Activated naive CD8-positive, alpha-beta T cell treated with anti-CD3 and anti-CD28 coated beads for 36 hours (primary cell): ENCODE data around the gene VIPR1. TPM values are rescaled to one million over a fixed set of nuclear protein-coding genes. Genes with fewer than 3 reads are reported as not detected.
A peak's percentile ranks its signal among the peaks of the same experiment; 100 is the strongest.

Experiments
- DNase-seq: peaks from one replicate; pipeline ENCODE4 v3.0.0; 2021
- H3K27ac Mint-ChIP-seq: one replicate; pipeline ENCODE4 v1.8.0; 2022; ENCODE audit warnings: mild to moderate bottlenecking, moderate library complexity, mixed read lengths
- H3K27me3 Mint-ChIP-seq: one replicate; pipeline ENCODE4 v1.8.0; 2022; ENCODE audit warnings: mild to moderate bottlenecking, mixed read lengths
- H3K36me3 Mint-ChIP-seq: one replicate; pipeline ENCODE4 v1.8.0; 2021; ENCODE audit warnings: mild to moderate bottlenecking, mixed read lengths
- H3K4me1 Mint-ChIP-seq: one replicate; pipeline ENCODE4 v1.8.0; 2021; ENCODE audit warnings: mixed read lengths
- H3K4me3 Mint-ChIP-seq: one replicate; pipeline ENCODE4 v1.8.0; 2022; ENCODE audit warnings: mild to moderate bottlenecking, moderate library complexity, mixed read lengths
- H3K9me3 Mint-ChIP-seq: one replicate; pipeline ENCODE4 v1.8.0; 2022; ENCODE audit warnings: mixed read lengths
- total RNA-seq, 2 experiments: library from RNA; stranded (reverse); gene quantifications; one replicate each; pipeline ENCODE4 v1.2.3, GENCODE V29; 2021

The VIPR1 gene
- total RNA-seq, 2 experiments from 2014 or later: 6.0 to 6.6 TPM

DNA sequence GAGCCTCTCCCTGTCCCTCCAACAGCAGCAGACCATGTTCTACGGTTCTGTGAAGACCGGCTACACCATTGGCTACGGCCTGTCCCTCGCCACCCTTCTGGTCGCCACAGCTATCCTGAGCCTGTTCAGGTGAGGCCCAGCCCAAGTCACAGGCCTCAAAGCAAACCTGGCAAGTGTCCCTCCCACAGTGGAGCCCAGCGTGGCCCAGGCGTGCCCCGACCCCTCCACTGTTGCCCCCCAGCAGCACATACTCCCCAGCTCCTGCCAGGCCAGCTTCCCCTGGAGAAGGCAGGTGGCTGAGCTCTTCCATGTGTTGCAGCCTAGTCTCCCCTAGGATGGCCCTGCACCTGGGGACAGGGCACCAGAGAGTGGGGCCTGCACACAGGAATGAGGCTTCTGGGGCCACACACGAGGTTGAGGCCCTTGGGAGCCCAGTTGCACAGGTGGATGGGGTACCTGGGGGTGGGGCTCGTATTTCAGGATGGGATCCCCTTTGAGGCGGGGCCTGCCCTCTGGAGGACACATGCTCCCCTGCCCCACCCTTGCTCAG lies 25.0 kb downstream of the VIPR1 start:
- H3K9me3 Mint-ChIP-seq: no peaks in the 10 kb centered on the region
- no peak overlapping the region for H3K4me3 Mint-ChIP-seq
- peak overlapping the region; percentile 80 for H3K27ac Mint-ChIP-seq
- peaks cover 18% of the 10 kb centered on the region for H3K36me3 Mint-ChIP-seq
- DNase-seq: no peak
- peaks cover 42% of the 10 kb centered on the region for H3K4me1 Mint-ChIP-seq
- no peaks in the 10 kb centered on the region for H3K27me3 Mint-ChIP-seq

DNA sequence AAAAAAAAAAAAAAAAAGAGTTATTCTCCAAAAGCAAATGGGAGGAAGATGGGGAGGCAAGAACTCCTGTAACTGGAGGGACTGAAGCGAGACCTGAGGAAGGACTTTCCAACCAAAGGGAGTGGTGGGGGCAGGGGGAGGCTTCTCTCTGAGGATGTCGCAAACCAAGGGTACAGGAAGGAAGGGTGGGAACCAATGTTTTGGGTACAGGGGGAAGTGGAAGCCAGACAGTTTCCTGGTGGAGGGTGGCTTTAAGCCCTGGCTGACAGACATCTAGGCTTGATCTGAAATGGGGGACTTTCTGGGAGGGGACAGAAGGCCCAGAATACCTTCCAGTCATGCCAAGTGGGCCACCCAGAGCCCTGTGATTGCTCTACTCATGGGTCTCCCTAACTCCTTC lies 27.0 kb downstream of the VIPR1 start:
- Mint-ChIP-seq H3K36me3 (peaks cover 15% of the 10 kb centered on the region), H3K4me3 (no peak overlapping the region), H3K27me3 (no peaks in the 10 kb centered on the region), H3K27ac (peak overlapping the region; percentile 25), H3K9me3 (no peaks in the 10 kb centered on the region), H3K4me1 (peaks cover 52% of the 10 kb centered on the region)
- DNase-seq: no peak

DNA sequence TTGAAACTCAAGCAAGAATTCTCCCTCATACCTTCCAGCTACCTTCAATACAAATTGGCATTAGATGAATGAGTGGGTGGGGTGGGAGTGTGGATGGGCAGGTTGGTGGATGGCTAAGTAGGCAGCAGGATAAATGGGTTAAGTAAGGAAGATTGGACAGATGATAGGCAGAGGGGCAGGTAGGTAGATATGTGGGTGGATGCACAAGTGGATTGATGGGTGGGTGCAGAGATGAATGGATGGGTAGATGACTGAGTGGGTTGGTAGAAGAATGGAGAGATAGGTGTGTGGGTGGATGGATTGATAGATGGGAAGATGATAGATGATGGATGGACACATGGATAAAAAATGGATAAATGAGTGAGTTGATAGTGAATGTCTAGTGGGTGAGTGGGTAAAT lies 27.6 kb downstream of the VIPR1 start:
- Mint-ChIP-seq H3K27ac (no peak overlapping the region), H3K4me3 (no peak overlapping the region), H3K36me3 (peaks cover 15% of the 10 kb centered on the region), H3K4me1 (peaks cover 52% of the 10 kb centered on the region), H3K27me3 (no peaks in the 10 kb centered on the region), H3K9me3 (no peaks in the 10 kb centered on the region)
- no peak for DNase-seq

DNA sequence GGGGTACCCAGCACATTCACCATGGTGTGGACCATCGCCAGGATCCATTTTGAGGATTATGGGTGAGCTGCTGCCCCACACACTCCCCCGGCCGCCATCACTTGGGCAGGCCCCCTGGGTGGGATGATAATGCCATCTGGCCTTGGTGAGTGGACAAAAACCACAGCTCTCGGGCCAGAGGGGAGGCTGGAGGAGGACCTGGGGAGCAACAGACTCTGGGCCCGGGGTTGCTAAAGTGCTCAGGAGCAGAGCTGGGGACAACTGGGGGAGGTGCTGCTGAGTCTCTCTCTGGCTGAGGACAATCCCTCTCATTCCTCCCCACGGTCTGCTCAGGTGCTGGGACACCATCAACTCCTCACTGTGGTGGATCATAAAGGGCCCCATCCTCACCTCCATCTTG lies 29.0 kb downstream of the VIPR1 start:
- Mint-ChIP-seq H3K27ac (no peak overlapping the region), H3K36me3 (peaks cover 15% of the 10 kb centered on the region), H3K4me3 (no peak overlapping the region), H3K9me3 (no peaks in the 10 kb centered on the region), H3K4me1 (peaks cover 48% of the 10 kb centered on the region), H3K27me3 (no peaks in the 10 kb centered on the region)
- DNase-seq: no peak

DNA sequence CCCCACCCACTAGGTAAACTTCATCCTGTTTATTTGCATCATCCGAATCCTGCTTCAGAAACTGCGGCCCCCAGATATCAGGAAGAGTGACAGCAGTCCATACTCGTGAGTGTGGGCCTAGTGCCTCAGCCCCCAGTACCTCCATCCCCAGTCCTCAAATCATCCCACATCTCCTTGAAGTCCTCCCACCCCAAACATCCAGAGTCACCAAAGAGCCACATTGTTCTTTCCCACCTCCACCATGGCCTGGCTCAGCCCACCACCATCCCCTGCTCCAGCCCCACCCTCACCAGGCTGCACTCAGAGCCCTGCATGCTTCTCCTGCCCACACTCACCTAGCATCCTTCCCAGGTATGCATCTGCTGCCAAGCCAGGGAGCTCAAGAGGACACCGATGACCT lies 29.8 kb downstream of the VIPR1 start:
- Mint-ChIP-seq H3K4me1 (peaks cover 44% of the 10 kb centered on the region), H3K27me3 (no peaks in the 10 kb centered on the region), H3K27ac (no peak overlapping the region), H3K36me3 (peaks cover 11% of the 10 kb centered on the region), H3K4me3 (no peak overlapping the region), H3K9me3 (no peaks in the 10 kb centered on the region)
- no peak for DNase-seq

DNA sequence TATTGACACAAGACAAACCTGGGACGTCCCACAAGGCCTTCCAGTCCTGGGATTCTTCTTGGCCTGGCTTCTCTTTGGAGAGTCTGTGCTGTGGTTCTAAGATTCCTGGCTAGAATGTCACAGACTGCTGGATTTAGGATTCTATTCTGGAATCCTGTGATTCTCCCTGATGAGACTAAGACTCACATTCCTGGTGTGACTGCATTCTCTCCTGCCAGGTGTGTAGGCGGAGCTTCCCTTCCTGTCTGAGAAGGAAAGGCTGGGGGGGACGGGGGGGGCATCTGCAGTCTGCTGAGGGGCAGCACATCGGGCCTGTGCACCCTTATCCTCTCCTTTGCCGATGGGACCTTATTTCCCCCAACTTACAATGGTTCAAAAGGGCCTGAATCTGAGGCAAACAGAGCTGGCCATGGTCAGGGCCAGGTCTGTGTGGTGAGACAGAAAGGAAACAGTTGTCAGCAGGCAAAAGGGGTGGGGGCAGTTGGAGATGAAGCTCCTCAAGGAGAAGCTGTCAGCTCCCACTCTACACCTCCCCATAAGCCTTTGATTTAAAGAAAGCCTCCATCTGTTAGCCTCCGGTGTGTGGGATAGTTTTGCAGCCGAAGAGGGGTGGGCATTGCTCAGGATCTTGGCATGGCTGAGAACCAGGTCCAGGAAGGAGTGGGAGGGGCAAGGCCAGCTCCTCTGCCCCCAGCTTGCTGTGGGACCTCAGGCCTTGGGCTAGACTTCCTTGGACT lies 30.9 kb downstream of the VIPR1 start:
- Mint-ChIP-seq H3K36me3 (peaks cover 9% of the 10 kb centered on the region), H3K27me3 (no peaks in the 10 kb centered on the region), H3K27ac (no peak overlapping the region), H3K4me1 (peaks cover 40% of the 10 kb centered on the region), H3K9me3 (no peaks in the 10 kb centered on the region), H3K4me3 (no peak overlapping the region)
- DNase-seq: no peak

DNA sequence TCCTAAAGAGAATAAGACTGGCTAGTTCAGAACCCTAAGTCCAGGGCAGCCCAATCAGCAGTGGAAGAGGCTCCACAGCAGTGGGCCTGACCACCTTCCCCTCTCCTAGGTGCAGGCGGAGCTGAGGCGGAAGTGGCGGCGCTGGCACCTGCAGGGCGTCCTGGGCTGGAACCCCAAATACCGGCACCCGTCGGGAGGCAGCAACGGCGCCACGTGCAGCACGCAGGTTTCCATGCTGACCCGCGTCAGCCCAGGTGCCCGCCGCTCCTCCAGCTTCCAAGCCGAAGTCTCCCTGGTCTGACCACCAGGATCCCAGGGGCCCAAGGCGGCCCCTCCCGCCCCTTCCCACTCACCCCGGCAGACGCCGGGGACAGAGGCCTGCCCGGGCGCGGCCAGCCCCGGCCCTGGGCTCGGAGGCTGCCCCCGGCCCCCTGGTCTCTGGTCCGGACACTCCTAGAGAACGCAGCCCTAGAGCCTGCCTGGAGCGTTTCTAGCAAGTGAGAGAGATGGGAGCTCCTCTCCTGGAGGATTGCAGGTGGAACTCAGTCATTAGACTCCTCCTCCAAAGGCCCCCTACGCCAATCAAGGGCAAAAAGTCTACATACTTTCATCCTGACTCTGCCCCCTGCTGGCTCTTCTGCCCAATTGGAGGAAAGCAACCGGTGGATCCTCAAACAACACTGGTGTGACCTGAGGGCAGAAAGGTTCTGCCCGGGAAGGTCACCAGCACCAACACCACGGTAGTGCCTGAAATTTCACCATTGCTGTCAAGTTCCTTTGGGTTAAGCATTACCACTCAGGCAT lies 33.7 kb downstream of the VIPR1 start:
- Mint-ChIP-seq H3K9me3 (no peaks in the 10 kb centered on the region), H3K4me1 (peaks cover 22% of the 10 kb centered on the region), H3K27ac (no peak overlapping the region), H3K4me3 (no peak overlapping the region), H3K36me3 (peaks cover 4% of the 10 kb centered on the region), H3K27me3 (no peaks in the 10 kb centered on the region)
- peak; percentile 35 for DNase-seq

DNA sequence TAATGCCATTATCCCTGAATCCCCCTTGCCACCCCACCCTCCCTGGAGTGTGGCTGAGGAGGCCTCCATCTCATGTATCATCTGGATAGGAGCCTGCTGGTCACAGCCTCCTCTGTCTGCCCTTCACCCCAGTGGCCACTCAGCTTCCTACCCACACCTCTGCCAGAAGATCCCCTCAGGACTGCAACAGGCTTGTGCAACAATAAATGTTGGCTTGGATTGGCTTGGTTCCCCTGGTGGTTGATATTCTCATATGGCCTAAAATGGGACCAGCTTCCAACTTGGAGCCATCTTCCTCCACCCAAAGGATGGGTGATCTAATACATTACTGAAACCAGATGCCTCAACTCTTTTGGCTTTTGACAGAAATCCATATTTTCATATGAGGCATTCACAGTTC lies 34.9 kb downstream of the VIPR1 start:
- no peaks in the 10 kb centered on the region for H3K27me3 Mint-ChIP-seq
- peaks cover 14% of the 10 kb centered on the region for H3K4me1 Mint-ChIP-seq
- no peaks in the 10 kb centered on the region for H3K9me3 Mint-ChIP-seq
- H3K27ac Mint-ChIP-seq: peak overlapping the region; percentile 11
- H3K4me3 Mint-ChIP-seq: no peak overlapping the region
- DNase-seq: no peak
- peaks cover 1% of the 10 kb centered on the region for H3K36me3 Mint-ChIP-seq

DNA sequence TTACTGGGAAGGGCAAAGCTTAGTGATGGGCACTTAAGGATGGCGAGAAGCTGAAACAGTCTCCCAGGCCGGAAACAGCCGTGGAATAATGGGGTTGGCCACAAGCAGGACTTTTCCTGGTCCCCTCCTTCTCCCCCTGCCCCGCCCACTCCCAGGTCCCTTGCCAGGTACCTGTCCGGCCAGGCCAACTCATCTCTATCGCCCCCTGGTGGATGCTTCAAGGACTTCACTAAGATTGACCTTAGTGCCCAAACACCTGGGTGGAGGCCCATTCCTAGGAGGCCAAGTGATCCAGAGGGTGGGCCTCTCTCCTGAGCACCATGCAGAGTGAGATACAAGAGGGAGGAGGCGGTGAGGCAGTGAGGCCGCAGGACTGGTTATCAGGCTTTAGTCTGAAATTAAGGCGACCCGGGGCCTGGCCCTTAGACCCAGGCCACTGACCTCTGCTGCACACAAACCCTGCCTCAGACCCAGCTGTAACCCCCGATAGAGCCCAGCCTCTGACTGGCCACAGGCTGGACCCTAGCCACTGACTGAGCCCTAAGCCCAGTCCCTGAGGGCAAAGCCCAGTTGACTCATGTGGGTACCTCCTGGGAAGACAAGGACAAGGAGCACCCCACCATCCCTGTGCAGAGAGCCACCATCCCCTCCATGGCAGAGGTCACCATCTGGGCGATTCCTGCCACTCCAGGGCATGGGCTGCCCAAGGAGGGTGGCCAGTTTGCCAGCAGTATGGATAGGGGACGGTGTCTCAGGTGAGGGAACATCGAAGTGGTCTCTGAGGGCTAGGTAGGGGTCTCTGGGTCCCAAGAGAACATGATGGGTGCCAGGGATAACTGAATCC lies 37.6 kb downstream of the VIPR1 start:
- peak; percentile 63 for DNase-seq
- H3K9me3 Mint-ChIP-seq: no peaks in the 10 kb centered on the region
- no peak overlapping the region for H3K27ac Mint-ChIP-seq
- no peaks in the 10 kb centered on the region for H3K36me3 Mint-ChIP-seq
- H3K27me3 Mint-ChIP-seq: no peaks in the 10 kb centered on the region
- H3K4me3 Mint-ChIP-seq: no peak overlapping the region
- peaks cover 4% of the 10 kb centered on the region for H3K4me1 Mint-ChIP-seq

DNA sequence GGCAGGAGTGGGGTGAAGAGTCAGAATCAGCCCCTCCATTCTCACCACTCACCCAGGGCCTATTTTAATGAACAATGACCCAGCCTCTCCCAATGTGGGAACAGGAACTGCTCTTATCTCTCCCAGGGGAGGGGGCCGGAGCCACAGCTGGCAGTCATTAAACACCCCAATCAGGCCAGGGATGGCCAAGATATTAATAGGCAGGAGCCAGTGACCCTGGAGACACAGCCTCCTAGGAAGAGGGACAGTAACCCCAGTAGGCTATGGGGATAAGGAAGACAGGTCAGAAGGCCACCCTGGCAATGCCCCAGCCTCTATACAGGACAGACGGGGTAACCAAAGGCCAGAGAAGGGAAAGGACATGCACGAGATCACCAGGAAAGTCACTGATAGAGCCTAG lies 38.6 kb downstream of the VIPR1 start:
- H3K27ac Mint-ChIP-seq: no peak overlapping the region
- DNase-seq: no peak
- no peaks in the 10 kb centered on the region for H3K9me3 Mint-ChIP-seq
- H3K4me3 Mint-ChIP-seq: no peak overlapping the region
- H3K36me3 Mint-ChIP-seq: no peaks in the 10 kb centered on the region
- H3K4me1 Mint-ChIP-seq: peaks cover 4% of the 10 kb centered on the region
- no peaks in the 10 kb centered on the region for H3K27me3 Mint-ChIP-seq

DNA sequence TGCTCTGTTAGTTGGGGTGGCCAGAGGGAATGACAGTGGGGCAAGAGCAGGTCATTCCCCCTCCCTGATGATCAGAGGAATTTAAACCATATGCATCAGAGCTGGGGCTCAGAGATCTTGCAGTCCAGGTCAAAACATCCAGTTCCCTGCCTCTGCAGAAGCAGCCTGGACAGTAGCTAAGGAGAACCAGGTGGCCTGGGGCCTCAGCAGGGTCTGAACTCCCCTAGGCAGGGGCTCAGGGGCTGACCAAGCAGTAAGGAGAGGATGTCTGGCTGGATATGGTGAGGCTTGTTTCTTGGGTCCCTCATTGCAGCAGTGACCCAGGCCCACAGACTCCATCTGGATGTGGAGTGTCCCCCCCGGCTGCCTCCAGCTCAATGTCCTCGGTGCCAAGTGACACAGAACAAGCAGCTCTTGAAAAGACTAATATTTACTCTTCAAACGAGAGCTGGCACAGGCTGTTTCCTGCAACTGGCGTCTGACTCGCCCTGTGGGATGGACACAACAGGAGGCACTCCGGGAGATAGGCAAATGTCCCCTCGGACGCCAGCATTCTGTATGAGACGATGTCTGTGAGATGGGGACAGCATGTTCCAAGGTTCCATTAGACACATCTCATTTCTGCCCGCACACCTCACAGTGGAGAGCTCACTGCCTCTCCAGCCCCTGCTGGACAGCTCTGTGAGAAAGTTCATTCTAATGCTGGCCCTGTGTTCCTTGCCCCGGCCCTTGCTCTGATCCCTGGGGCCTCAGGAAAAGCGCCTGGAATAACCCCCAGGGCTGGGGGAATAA lies 42.2 kb downstream of the VIPR1 start:
- H3K4me1 Mint-ChIP-seq: no peaks in the 10 kb centered on the region
- H3K27me3 Mint-ChIP-seq: no peaks in the 10 kb centered on the region
- H3K4me3 Mint-ChIP-seq: no peak overlapping the region
- H3K27ac Mint-ChIP-seq: no peak overlapping the region
- no peaks in the 10 kb centered on the region for H3K9me3 Mint-ChIP-seq
- no peaks in the 10 kb centered on the region for H3K36me3 Mint-ChIP-seq
- no peak for DNase-seq

DNA sequence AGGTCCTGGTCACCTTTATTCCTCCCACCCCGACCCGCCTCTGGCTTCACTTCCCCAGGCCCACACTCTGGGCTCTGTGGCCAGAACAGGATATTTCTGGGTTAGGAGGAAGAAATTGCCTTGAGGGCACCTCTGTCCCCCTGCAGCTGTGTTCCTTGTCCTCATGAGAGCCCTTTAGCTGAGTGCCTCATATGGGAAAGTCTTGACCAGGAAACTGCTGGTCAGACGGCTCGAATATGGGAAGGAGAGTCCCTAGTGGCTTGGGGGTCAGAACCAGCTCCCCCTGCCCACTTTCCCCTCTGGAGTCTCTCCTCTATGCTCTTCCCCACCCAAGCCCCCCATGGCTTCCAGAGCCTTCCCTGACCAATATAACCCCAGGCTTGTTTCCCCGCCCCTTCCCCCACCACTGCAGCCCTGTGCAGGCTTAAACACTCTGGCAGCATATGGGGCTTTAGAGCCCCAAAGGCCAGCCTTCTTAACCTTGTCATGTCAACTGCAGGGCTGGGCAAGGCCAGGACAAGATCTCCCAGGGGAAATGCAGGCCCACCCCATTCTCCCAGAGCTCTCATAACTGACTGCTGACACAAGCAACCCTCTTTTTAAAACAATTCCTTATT lies 42.9 kb downstream of the VIPR1 start:
- Mint-ChIP-seq H3K27me3 (no peaks in the 10 kb centered on the region), H3K36me3 (no peaks in the 10 kb centered on the region), H3K4me1 (no peaks in the 10 kb centered on the region), H3K4me3 (no peak overlapping the region), H3K27ac (no peak overlapping the region), H3K9me3 (no peaks in the 10 kb centered on the region)
- DNase-seq: no peak

DNA sequence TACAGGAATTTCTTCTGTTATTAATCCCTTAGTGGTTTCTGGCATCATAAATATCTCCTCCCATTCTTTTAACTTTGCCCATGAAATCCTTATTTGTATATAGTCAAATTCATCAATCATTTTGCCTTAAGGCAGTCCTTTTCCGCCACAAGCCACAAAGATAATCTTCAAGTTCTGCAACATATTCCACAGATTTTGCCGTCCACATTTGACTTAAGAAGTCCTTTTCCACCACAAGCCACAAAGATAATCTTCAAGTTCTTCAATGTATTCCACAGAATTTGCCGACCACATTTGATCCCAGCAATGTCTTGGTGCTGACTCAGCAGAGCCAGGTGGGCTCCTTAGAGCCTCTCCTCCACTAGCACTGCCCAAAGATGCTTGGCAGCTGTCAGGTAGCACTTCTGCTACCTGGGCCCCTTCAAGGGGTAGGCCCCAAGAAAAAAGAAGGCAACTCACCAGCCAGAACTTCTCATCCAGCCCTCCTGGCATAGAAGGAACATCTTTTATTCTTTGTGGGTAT lies 44.3 kb downstream of the VIPR1 start:
- H3K27ac Mint-ChIP-seq: no peak overlapping the region
- no peak overlapping the region for H3K4me3 Mint-ChIP-seq
- no peak for DNase-seq
- no peaks in the 10 kb centered on the region for H3K9me3 Mint-ChIP-seq
- H3K36me3 Mint-ChIP-seq: peaks cover 1% of the 10 kb centered on the region
- no peaks in the 10 kb centered on the region for H3K4me1 Mint-ChIP-seq
- H3K27me3 Mint-ChIP-seq: no peaks in the 10 kb centered on the region
